T-helper 2 cell treated with Interferon-gamma antibody and Interleukin-4, amounts not matched to agents 100 ng/mL and 5 ng/mL, for 36 hours (primary cell): ENCODE results near the gene MTF1. TPM values are rescaled to one million over a fixed set of nuclear protein-coding genes. Genes with fewer than 3 reads are reported as not detected.

Experiments
- intact Hi-C: fragments of 100-400 bp; cut with micrococcal nuclease; formaldehyde crosslinking; loops from one replicate; pipeline ENCODE4 v1.15.1; 2023
- total RNA-seq: library from RNA; stranded (reverse); gene quantifications from 2 replicates; pipeline ENCODE4 v1.2.3, GENCODE V29; 2022

Gene MTF1
- total RNA-seq, 1 donor from 2014 or later: 23.7 TPM

DNA sequence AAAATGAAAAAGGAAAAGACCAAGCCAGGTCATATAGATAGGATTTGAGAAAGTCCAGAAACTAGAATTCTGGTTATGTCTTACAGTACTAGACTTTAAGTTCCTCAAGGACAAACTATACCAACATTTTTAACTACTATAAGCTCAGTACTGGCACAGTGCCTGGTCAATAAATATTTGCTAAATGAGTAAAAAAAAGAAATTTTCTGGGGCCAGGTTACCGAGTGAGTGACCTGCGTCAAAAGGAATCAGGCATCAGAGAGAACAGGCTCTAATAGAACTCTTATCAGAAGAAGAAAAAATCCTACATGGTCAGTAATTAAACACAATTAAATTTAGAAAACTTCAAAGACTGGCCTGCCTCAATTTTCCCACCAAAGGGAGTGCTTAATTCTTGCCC lies 27.6 kb downstream of the MTF1 start:
- intact Hi-C loops: no loop called here

- intact Hi-C loops: no loop called here
Measured at GRCh38 chr1:37831109-37831508, 28.3 kb downstream of the MTF1 start.

DNA sequence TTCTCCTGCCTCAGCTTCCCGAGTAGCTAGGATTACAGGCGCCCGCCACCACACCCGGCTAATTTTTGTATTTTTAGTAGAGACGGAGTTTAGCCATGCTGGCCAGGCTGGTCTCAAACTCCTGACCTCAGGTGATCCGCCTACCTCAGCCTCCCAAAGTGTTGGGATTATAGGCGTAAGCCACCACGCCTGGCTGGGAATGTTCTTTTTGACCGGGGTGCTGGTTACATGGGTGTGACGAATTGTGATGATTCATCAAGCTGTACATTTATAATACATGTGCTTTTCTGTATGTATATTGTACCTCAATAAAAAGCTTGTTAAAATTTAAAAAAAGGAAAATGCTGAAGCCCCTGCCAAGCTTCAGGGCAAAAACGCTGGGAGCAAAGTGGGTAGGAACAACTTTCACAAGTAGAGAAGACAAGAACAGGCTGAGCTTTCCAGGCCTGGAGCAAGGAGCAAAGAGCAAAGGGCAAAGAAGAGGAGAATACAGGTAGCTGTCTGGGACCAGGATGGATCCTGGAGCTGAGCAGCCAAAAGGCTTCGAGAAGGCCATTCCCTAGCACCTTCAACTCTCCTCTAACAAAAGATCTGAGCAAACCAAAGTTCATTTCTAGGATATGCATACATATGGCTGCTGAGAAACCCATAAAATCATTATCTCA lies 30.9 kb downstream of the MTF1 start:
- intact Hi-C loops: no loop called here

DNA sequence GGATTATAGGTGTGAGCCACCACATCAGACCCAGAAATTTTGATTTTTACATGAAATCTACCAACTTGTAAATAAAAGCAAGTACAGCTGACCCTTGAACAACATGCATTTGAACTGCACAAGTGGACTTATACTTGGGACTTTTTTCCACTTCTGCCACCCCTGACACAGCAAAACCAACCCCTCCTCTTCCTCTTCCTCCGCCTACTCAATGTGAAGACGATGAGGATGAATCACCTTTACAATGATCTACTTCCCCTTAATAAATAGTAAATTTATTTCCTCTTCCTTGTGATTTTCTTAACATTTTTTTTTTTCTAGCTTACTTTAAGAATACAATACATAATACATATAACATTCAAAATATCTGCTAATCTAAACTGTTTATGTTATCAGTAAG lies 33.9 kb downstream of the MTF1 start:
- intact Hi-C loops: no loop called here

GRCh38 chr1:37824001-37824400 lies 35.4 kb downstream of the MTF1 start:
- intact Hi-C loops: no loop called here

- intact Hi-C loops: no loop called here
Measured at GRCh38 chr1:37822906-37823815, 36.2 kb downstream of the MTF1 start.

DNA sequence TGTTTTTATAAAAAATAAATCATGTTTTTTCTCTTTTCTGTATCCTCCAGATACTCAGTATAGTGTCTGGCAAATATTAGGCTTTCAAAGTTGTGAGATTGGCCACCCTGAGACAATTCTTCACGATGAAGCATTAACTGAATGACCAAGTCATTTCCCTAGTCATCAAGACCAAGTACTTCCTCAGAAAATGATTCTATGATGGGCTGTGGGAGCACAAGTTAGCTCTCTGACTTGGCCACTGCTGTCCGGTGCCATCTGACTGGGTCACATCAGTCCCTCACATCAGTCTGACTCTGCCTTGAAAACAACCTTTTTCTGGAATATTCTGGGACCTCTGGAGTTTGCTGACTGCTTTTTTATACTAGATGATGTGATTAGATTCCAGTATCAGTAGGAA lies 37.9 kb downstream of the MTF1 start:
- intact Hi-C loops: no loop called here

- intact Hi-C loops: no loop called here
Measured at GRCh38 chr1:37817481-37817880, 41.9 kb downstream of the MTF1 start.

GRCh38 chr1:37814252-37814651 lies 45.1 kb downstream of the MTF1 start:
- intact Hi-C loops: no loop called here

DNA sequence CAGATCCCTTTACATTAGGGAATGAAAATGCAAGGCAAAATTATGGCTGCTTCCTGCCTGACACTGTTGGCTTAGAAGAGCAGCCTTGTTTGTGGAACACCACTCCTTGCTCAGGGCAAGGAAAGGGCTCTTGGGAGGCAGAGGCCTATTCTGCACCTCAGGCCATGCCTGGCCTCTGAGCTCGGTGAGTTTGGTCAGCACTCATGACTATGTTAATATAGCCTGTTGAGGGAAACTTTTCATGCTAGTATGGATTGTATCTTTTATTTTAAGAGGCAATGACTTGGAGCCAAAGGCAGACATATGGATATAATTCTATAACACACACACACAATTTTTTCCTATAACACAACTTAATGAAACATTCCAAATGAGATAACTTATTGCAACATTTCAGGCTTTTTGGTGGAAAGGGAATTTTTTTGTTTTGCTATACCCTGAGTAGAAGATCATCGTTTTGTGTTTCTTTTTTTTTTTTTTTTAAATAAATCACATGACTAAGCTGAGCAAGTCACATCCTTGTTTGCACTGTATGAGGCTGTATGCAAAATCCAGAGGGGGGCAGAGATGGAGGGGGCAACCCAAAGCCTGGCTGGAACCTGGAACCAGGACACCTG lies 45.8 kb downstream of the MTF1 start:
- intact Hi-C loops: no loop called here

DNA sequence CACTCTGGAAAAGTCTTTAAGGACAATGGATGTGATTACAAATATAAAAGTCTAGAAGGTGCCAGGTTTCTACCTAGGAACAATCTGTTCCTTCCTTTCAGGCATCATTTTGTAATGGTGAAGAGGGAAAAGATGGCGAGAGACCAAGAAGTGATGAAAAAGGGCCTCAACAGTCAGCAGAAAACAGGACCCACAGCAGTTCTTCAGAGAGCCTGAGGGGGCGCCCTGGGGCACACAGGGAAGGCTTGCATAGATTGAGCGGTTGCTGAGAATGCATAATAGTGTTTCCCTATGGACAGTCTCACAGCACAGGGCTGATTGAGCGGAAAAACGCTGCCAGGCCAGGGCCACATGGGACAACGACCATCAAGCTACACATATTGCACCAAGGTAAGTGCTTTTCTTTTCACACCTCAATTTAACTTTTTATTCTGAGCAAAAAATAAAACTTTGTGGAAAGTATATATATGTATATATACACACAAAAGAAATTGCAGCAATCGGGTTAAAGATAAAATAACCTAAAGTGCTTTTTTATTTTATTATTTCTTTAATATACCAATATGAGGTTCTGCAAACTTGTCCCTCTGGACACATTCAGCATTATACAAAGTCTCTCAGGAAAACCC lies 48.3 kb downstream of the MTF1 start:
- intact Hi-C loops: loop anchor here (1.0 to 2.0 kb wide), 2 partner anchors 49 to 120 kb away; no protein-coding TSS in a partner anchor

DNA sequence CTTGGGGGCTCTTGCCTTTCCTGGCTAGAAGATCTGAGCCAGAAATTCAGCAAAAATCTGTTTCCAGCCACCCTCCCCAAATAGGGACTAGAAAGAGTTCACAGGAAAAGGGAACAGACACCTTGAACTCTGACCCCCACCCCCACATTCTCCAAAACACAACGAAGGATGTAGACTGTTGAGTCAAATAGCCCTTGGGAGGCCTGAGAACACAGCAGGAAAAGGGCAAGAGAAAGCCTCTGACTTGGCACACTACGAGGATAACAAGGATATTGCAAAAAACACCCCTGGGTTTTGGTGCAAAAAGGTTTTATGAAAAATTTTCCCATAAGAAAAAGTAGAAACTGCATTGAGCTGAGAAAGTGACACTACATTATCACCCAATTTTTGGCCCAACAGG lies 49.5 kb downstream of the MTF1 start:
- intact Hi-C loops: loop anchor here (2.0 to 5.0 kb wide), 5 partner anchors 121 to 333 kb away; partner anchors contain the start of genes GNL2, SF3A3 and UTP11

GRCh38 chr1:37808369-37809319 lies 50.7 kb downstream of the MTF1 start:
- intact Hi-C loops: loop anchor here (1.0 to 5.0 kb wide), 6 partner anchors 51 to 331 kb away; partner anchors contain the start of genes CDCA8, GNL2, MTF1 and SF3A3

DNA sequence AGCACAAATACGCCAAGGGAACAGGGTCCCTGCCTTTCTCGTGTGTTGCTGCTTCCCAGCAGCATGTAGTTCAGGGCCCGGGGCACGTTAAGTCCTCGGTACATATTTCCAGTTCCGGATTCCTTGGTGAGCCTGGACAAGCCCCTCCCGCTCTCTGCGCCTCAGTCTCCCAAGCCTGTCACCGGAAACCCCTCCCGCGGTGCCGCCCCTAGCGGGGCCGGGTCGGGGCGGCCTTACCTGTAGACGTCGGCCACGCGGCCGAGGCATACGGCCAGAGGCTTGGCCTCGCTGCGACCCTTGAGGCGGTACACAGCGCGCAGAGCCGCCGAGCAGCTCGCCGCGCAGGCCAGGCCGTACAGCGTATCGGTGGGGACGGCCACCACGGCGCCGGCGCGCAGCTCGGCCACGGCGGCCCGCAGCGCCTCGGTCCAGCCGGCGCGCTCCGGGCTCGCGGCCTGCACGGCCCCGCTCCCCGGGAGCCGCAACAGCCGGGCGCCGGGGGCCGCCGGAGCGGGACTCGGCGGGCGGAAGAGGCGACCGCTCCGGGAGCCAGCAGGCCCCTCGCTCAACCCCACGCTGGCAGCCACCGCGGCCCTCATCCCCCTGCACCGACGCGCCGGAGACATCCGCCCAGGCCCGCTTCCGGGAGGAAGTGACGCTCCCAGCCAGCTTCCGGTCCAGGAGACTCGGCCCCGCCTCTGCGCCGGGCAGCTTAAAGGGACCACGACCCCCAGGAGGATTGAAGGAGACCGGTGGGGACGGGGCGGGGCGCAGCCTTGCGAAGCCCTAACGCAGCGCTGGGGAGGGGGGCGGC lies 51.6 kb downstream of the MTF1 start, which contains the start of the genes C1orf122 and YRDC:
C1orf122 (plus strand) TSS at position 236 of the 814 bp plus-strand sequence. CDS start 615 bp downstream, outside the sequence.
YRDC (minus strand) TSS at position 654 of the 814 bp plus-strand sequence; CDS start at position 626, 28 bp downstream.
- intact Hi-C loops: loop anchor here (1.0 to 5.0 kb wide), 6 partner anchors 52 to 330 kb away; partner anchors contain the start of genes CDCA8, GNL2, MTF1 and SF3A3

GRCh38 chr1:37807220-37807554 lies 52.2 kb downstream of the MTF1 start:
- intact Hi-C loops: loop anchor here (5.0 kb wide), 4 partner anchors 185 to 330 kb away; partner anchors contain the start of genes GNL2, SF3A3 and UTP11

- intact Hi-C loops: no loop called here
Measured at GRCh38 chr1:37802439-37802838, 57.0 kb downstream of the MTF1 start.

- intact Hi-C loops: no loop called here
Measured at GRCh38 chr1:37797750-37798345, 61.5 kb downstream of the MTF1 start.

GRCh38 chr1:37795340-37796125 lies 63.9 kb downstream of the MTF1 start:
- intact Hi-C loops: no loop called here
